ENCODE data around the gene KRTAP5-9. TPM values are rescaled to one million over a fixed set of nuclear protein-coding genes. Genes with fewer than 3 reads are reported as not detected.

The KRTAP5-9 gene
- total and polyA plus RNA-seq, 9 of the 15 experiments (the other 6 are each of a cell fraction or from before 2014, with no cell fraction given), result not detected

DNA sequence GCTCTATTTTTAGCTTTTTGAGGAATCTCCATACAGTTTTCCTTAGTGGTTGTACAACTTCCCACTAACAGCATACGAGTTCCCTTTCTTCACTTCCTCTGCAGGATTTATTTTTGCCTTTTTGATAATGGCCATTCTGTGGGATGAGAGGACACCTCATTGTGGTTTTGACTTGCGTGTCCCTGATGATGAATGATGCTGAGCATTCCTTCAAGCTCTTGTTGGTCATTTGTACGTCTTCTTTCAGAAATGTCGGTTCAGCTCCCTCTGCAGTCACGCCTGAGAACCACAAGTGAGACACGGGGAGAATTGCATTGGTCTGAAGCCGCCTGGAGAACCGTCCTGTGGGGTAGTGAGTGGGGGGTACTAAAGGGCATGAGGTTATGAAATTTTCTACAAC, 15.2 kb downstream of the KRTAP5-9 start (continued):
- TF ChIP-seq, protein P1, sequence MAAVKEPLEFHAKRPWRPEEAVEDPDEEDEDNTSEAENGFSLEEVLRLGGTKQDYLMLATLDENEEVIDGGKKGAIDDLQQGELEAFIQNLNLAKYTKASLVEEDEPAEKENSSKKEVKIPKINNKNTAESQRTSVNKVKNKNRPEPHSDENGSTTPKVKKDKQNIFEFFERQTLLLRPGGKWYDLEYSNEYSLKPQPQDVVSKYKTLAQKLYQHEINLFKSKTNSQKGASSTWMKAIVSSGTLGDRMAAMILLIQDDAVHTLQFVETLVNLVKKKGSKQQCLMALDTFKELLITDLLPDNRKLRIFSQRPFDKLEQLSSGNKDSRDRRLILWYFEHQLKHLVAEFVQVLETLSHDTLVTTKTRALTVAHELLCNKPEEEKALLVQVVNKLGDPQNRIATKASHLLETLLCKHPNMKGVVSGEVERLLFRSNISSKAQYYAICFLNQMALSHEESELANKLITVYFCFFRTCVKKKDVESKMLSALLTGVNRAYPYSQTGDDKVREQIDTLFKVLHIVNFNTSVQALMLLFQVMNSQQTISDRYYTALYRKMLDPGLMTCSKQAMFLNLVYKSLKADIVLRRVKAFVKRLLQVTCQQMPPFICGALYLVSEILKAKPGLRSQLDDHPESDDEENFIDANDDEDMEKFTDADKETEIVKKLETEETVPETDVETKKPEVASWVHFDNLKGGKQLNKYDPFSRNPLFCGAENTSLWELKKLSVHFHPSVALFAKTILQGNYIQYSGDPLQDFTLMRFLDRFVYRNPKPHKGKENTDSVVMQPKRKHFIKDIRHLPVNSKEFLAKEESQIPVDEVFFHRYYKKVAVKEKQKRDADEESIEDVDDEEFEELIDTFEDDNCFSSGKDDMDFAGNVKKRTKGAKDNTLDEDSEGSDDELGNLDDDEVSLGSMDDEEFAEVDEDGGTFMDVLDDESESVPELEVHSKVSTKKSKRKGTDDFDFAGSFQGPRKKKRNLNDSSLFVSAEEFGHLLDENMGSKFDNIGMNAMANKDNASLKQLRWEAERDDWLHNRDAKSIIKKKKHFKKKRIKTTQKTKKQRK (IDR thresholded peaks at IDR 0.05; ENCODE audit: borderline replicate concordance, low read depth, low read length), result no peak
- no peak for TF ChIP-seq STAT6 (CRISPR knock-in tag; IDR thresholded peaks at IDR 0.05)
- no peak for TF ChIP-seq U2AF2 (optimal IDR thresholded peaks at IDR 0.05; ENCODE audit: low read depth, low read length)
- TF ChIP-seq, protein P2, sequence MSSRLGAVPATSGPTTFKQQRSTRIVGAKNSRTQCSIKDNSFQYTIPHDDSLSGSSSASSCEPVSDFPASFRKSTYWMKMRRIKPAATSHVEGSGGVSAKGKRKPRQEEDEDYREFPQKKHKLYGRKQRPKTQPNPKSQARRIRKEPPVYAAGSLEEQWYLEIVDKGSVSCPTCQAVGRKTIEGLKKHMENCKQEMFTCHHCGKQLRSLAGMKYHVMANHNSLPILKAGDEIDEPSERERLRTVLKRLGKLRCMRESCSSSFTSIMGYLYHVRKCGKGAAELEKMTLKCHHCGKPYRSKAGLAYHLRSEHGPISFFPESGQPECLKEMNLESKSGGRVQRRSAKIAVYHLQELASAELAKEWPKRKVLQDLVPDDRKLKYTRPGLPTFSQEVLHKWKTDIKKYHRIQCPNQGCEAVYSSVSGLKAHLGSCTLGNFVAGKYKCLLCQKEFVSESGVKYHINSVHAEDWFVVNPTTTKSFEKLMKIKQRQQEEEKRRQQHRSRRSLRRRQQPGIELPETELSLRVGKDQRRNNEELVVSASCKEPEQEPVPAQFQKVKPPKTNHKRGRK (tag; IDR thresholded peaks at IDR 0.05), result peak; percentile 67; the same call in 1 of the 2 replicates
- no peak for TF ChIP-seq CBX5 (IDR thresholded peaks at IDR 0.05; ENCODE audit: borderline replicate concordance, low read depth)
- TF ChIP-seq ATF3 (IDR thresholded peaks at IDR 0.05), result no peak
- TF ChIP-seq ATF3 (CRISPR knock-in tag; conservative IDR thresholded peaks at IDR 0.05), result no peak
- no peak for TF ChIP-seq TFE3 (CRISPR knock-in tag; IDR thresholded peaks at IDR 0.05)
- TF ChIP-seq RBM22 (IDR thresholded peaks at IDR 0.05; ENCODE audit: low read depth, low read length, poor library complexity, severe bottlenecking), result no peak
- no peak for TF ChIP-seq NR3C1 (CRISPR knock-in tag; IDR thresholded peaks at IDR 0.05)
- no peak for TF ChIP-seq ZFP1 (CRISPR knock-in tag; IDR thresholded peaks at IDR 0.05)
- no peak for TF ChIP-seq RNF2 (IDR thresholded peaks at IDR 0.05)
- TF ChIP-seq ZMIZ1 (IDR thresholded peaks at IDR 0.05; ENCODE audit: low read depth in 2 of 2, low read length in 2 of 2), result no peak
